Measurements from ENCODE around the gene DLST.

- TF ChIP-seq CTCF (conservative IDR thresholded peaks at IDR 0.05; ENCODE audit: low read length) (no peak), EZH2phosphoT487 (IDR thresholded peaks at IDR 0.05; ENCODE audit: borderline replicate concordance, low read depth, low read length) (no peak)
Observed at GRCh38 chr14:74838166-74838565, 43.5 kb upstream of the DLST start.

Data from OCI-LY7 (cell line).